Fibroblast of villous mesenchyme (primary cell): ENCODE results near the gene TAC4. TPM values are rescaled to one million over a fixed set of nuclear protein-coding genes. Genes with fewer than 3 reads are reported as not detected.

Experiments
- DNase-seq: peaks from one replicate; pipeline ENCODE4 v3.0.0-alpha.2; 2010; ENCODE audit warnings: low read depth
- H3K4me3 ChIP-seq: 2 replicates; pipeline ENCODE4 v1.5.1; 2011; ENCODE audit warnings: low read depth, mild to moderate bottlenecking, low read length
- CTCF ChIP-seq: IDR thresholded peaks from 2 replicates; pipeline ENCODE4 v1.5.1; 2012; ENCODE audit warnings: low read depth, mild to moderate bottlenecking, low read length; ENCODE audit not compliant: insufficient read depth
- total RNA-seq: library from RNA; depleted of rRNA; stranded (reverse); fragments of >200 nt; gene quantifications from 2 replicates; pipeline ENCODE4 v1.2.3, GENCODE V29; 2012

The TAC4 gene
- total RNA-seq, result not detected in 2 replicates

GRCh38 chr17:49848019-49848473 lies at the start of gene TAC4:
Gene TAC4, minus strand, starts transcription at chr17:49848069. Its CDS starts 52 bp downstream, at chr17:49848017.
- H3K4me3 ChIP-seq, result no peak within 1 kb of the TSS
- DNase-seq, result no peak
- TF ChIP-seq CTCF, result no peak

GRCh38 chr17:49896860-49897259 lies 49.0 kb upstream of the TAC4 start:
- no peak for TF ChIP-seq CTCF
- no peak overlapping the region for H3K4me3 ChIP-seq
- no peak for DNase-seq

GRCh38 chr17:49896222-49896621 lies 48.4 kb upstream of the TAC4 start:
- TF ChIP-seq CTCF, result no peak
- H3K4me3 ChIP-seq, result no peak overlapping the region
- DNase-seq, result no peak

GRCh38 chr17:49895812-49896211 lies 47.9 kb upstream of the TAC4 start:
- no peak for TF ChIP-seq CTCF
- no peak for DNase-seq
- H3K4me3 ChIP-seq, result no peak overlapping the region

GRCh38 chr17:49894761-49895160 lies 46.9 kb upstream of the TAC4 start:
- no peak for DNase-seq
- no peak for TF ChIP-seq CTCF
- H3K4me3 ChIP-seq, result no peak overlapping the region

GRCh38 chr17:49891694-49892389 lies 44.0 kb upstream of the TAC4 start:
- DNase-seq, result no peak
- no peak for TF ChIP-seq CTCF
- H3K4me3 ChIP-seq, result no peak overlapping the region

GRCh38 chr17:49891271-49891670 lies 43.4 kb upstream of the TAC4 start:
- no peak for DNase-seq
- no peak for TF ChIP-seq CTCF
- no peak overlapping the region for H3K4me3 ChIP-seq
